Parathyroid adenoma (tissue), 2 donors: ENCODE results near the gene PIKFYVE.

Experiments
- H2AFZ ChIP-seq: fragments of 300-600 bp; sonication (generic); one replicate; pipeline ENCODE4 v1.7.0; 2017; ENCODE audit warnings: antibody characterized with exemption, mild to moderate bottlenecking
- H3K27ac ChIP-seq: fragments of 300-600 bp; sonication (generic); one replicate; pipeline ENCODE4 v1.7.0; 2017
- H3K27me3 ChIP-seq: fragments of 300-600 bp; sonication (generic); one replicate; pipeline ENCODE4 v1.7.0; 2017; ENCODE audit warnings: low read length; ENCODE audit not compliant: control insufficient read depth, insufficient read depth
- H3K36me3 ChIP-seq: fragments of 300-600 bp; sonication (generic); one replicate; pipeline ENCODE4 v1.7.0; 2017; ENCODE audit warnings: low read length; ENCODE audit not compliant: control insufficient read depth, insufficient read depth
- H3K4me1 ChIP-seq: fragments of 300-600 bp; sonication (generic); one replicate; pipeline ENCODE4 v1.7.0; 2017; ENCODE audit warnings: control low read depth
- H3K4me2 ChIP-seq: fragments of 300-600 bp; sonication (generic); one replicate; pipeline ENCODE4 v1.7.0; 2017; ENCODE audit warnings: low read length
- H3K4me3 ChIP-seq: fragments of 300-600 bp; sonication (generic); one replicate; pipeline ENCODE4 v1.7.0; 2017; ENCODE audit warnings: low read depth, low read length
- H3K79me2 ChIP-seq: fragments of 300-600 bp; sonication (generic); one replicate; pipeline ENCODE4 v1.7.0; 2017; ENCODE audit warnings: control low read depth
- H3K9ac ChIP-seq: fragments of 300-600 bp; sonication (generic); one replicate; pipeline ENCODE4 v1.7.0; 2017; ENCODE audit warnings: mild to moderate bottlenecking
- H3K9me3 ChIP-seq: fragments of 300-600 bp; sonication (generic); one replicate; pipeline ENCODE4 v1.7.0; 2017; ENCODE audit warnings: low read length; ENCODE audit not compliant: control insufficient read depth
- TF ChIP-seq, protein P1 (sequence below): fragments of 300-600 bp; sonication (generic); IDR thresholded peaks from one replicate; pipeline ENCODE4 v1.7.0; 2017; ENCODE audit warnings: antibody characterized with exemption, mild to moderate bottlenecking
- donor health status: primary hyperparathyroidism.

Gene PIKFYVE

DNA sequence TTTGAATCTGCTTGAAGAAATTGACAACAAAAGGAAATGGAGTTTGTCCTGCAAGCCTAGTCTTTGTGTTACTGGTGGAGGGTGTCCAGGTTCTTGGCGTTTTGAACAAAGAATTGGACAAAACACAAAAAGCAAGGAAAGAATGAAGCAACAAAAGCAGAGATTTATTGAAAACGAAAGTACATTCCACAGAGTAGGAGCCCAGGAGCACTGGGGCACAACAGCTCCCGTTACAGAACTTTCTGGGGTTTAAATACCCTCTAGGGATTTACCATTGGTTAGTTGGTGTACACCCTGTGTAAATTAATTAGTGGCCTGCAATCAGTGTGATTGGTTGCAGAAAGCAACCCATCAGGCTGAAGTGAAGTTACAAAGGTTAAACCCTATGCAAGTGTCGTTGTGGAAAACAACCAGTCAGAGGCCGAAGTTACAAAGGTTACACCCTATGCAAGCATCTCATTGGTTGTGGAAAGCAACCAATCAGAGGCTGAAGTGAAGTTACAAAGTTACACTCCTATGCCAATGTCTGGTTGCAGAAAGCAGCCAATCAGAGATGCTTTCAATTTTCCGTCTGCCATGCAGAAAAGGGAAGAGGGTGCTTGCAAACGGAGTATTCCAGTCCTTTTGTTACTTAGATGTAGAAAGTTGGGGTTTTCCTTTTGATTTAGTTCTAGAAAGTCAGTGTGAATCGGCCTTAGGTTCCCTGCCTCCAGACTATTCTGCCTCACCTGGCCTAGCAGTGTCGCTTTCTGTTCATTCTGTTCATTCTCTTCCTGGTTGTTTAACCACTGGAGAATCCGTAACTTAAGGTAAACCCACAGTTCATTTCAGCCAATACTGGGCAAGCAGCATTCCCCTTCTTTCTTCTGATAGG, 92.9 kb downstream of the PIKFYVE start:
- Histone ChIP-seq H3K4me2 (no peak overlapping the region), H3K79me2 (no peaks in the 10 kb centered on the region), H3K27me3 (no peaks in the 10 kb centered on the region), H3K27ac (no peak overlapping the region), H3K4me1 (no peaks in the 10 kb centered on the region), H3K4me3 (no peak overlapping the region), H3K9me3 (no peaks in the 10 kb centered on the region), H3K36me3 (no peaks in the 10 kb centered on the region), H3K9ac (no peak overlapping the region), H2AFZ (no peak overlapping the region)
- TF ChIP-seq, protein P1, sequence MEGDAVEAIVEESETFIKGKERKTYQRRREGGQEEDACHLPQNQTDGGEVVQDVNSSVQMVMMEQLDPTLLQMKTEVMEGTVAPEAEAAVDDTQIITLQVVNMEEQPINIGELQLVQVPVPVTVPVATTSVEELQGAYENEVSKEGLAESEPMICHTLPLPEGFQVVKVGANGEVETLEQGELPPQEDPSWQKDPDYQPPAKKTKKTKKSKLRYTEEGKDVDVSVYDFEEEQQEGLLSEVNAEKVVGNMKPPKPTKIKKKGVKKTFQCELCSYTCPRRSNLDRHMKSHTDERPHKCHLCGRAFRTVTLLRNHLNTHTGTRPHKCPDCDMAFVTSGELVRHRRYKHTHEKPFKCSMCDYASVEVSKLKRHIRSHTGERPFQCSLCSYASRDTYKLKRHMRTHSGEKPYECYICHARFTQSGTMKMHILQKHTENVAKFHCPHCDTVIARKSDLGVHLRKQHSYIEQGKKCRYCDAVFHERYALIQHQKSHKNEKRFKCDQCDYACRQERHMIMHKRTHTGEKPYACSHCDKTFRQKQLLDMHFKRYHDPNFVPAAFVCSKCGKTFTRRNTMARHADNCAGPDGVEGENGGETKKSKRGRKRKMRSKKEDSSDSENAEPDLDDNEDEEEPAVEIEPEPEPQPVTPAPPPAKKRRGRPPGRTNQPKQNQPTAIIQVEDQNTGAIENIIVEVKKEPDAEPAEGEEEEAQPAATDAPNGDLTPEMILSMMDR, result no peak

DNA sequence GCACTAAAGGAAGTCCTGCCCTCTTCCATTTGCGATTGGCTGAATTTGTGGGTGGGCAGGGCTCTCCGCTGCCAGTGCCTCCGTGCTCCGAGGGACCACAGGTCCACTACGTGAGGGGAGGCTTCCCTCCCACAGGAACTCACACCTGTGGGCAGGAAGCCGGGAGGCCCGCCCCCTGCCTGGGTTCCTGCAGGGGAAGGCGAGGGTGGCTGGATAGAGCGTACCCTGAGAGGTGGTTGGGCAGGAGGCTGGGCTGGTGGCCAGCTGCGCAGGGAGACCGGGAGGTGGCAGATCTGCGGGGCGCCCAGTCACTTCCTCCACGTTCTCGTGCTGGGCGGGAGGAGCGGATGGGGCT, 93.6 kb downstream of the PIKFYVE start:
- H3K4me2 ChIP-seq, result no peak overlapping the region
- H3K27ac ChIP-seq, result no peak overlapping the region
- no peaks in the 10 kb centered on the region for H3K4me1 ChIP-seq
- no peak overlapping the region for H3K9ac ChIP-seq
- no peaks in the 10 kb centered on the region for H3K9me3 ChIP-seq
- H3K4me3 ChIP-seq, result no peak overlapping the region
- no peaks in the 10 kb centered on the region for H3K79me2 ChIP-seq
- TF ChIP-seq, protein P1, result no peak
- no peaks in the 10 kb centered on the region for H3K36me3 ChIP-seq
- no peaks in the 10 kb centered on the region for H3K27me3 ChIP-seq
- no peak overlapping the region for H2AFZ ChIP-seq

DNA sequence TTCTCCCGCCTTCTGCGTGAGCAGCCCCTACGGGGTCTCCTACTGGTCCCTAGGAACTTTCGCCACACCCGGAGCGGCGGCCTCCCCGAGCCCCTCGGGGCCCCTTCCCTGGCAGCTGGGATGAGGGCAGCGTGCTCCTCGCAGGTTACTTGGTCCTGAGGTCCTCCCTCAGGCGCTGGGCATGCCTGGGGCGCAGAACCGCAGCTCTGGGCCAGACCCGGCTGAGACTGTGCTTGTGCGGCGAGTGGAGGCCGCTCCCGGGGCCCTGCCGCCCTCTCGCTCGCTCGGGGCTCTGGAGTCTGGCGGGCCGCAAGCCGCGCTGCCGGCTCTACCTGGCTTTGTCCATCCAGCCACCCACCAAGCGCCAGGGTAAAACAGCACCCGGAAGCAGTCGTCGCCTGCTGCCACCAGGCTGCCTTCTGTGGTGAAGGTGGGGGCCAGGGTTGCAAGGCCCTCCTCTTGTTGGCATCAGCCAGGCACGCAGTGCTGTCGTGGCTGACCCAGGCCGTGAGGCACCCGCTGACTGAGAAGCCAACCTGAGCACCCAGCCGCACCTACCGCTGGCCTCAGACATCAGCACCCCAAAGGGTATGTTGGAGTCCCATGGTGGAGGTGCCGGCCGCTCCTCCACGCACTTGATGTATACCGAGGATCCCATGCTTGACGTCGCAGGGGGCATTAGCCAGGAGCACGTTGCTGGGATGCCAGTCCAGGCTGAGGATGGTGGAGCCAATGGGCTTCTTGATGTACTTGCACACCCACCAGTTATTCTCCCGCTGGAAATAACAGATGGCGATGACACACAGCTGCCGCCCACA, 94.4 kb downstream of the PIKFYVE start:
- Histone ChIP-seq H3K4me3 (no peak overlapping the region), H3K9ac (no peak overlapping the region), H3K27me3 (no peaks in the 10 kb centered on the region)

DNA sequence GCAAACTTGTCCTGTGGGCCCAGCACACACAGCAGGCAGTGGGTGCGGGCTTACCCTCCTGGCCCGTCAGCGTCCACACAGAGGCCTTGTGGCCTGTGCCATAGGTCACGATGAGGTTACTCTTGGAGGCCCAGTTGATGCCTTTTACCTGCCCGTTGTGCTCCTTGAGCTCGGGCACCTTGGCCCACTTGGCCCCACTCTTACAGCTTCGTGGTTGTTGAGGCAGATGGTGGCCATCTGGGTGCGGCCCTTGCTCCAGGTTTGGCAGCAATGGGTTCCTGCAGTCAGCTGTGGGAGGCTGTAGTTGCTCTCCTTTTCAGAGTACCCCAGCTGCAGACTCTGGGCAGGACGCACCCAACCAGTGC, 95.0 kb downstream of the PIKFYVE start:
- Histone ChIP-seq H3K36me3 (no peaks in the 10 kb centered on the region), H3K4me3 (no peak overlapping the region), H3K4me2 (no peak overlapping the region), H3K9me3 (no peaks in the 10 kb centered on the region), H3K9ac (no peak overlapping the region), H3K4me1 (no peaks in the 10 kb centered on the region), H3K79me2 (no peaks in the 10 kb centered on the region), H3K27ac (no peak overlapping the region), H2AFZ (no peak overlapping the region), H3K27me3 (no peaks in the 10 kb centered on the region)
- TF ChIP-seq, protein P1, result no peak

More for the DNA sequence above, 94.4 kb downstream of the PIKFYVE start:
- H3K4me2 ChIP-seq, result no peak overlapping the region
- H2AFZ ChIP-seq, result no peak overlapping the region
- H3K36me3 ChIP-seq, result no peaks in the 10 kb centered on the region
- H3K27ac ChIP-seq, result no peak overlapping the region
- no peaks in the 10 kb centered on the region for H3K4me1 ChIP-seq
- H3K79me2 ChIP-seq, result no peaks in the 10 kb centered on the region
- no peaks in the 10 kb centered on the region for H3K9me3 ChIP-seq
- TF ChIP-seq, protein P1, result no peak
